Measurements from ENCODE around the gene ASTN2. TPM values are rescaled to one million over a fixed set of nuclear protein-coding genes. Genes with fewer than 3 reads are reported as not detected.

The ASTN2 gene
- total and polyA plus RNA-seq, 9 of the 15 experiments (the other 6 are each of a cell fraction or from before 2014, with no cell fraction given), result 0.56 to 3.5 (median 1.9) TPM

- TF ChIP-seq RERE (CRISPR knock-in tag; IDR thresholded peaks at IDR 0.05; ENCODE audit: borderline replicate concordance) (no peak), NELFE (IDR thresholded peaks at IDR 0.05; ENCODE audit: insufficient read depth, insufficient read length) (no peak)
Measured at GRCh38 chr9:117335837-117336433, 78.9 kb downstream of the ASTN2 start (continued).

GRCh38 chr9:117334101-117334500 lies 80.8 kb downstream of the ASTN2 start:
- Histone ChIP-seq H3K4me2 (ENCODE audit: insufficient read depth, low read length) (no peak overlapping the region), H3K36me3 (ENCODE audit: control insufficient read depth, insufficient read depth, low read length) (no peaks in the 10 kb centered on the region), H3K4me1 (replicated peaks in 1 of 2; ENCODE audit: control insufficient read depth in 2 of 2, insufficient read depth in 2 of 2, low read length in 2 of 2) (no peaks in the 10 kb centered on the region), H4K20me1 (replicated peaks; ENCODE audit: control insufficient read depth, insufficient read depth, low read length) (no peaks in the 10 kb centered on the region), H2AFZ (ENCODE audit: low read depth, low read length) (no peak overlapping the region), H3K79me2 (ENCODE audit: control insufficient read depth, insufficient read depth, low read length) (no peaks in the 10 kb centered on the region), H3K27ac (ENCODE audit: extremely low read depth, low read depth, low read length) (no peak overlapping the region), H3K9me3 (replicated peaks; ENCODE audit: control insufficient read depth, insufficient read depth, low read depth, low read length) (no peaks in the 10 kb centered on the region), H3K9me1 (ENCODE audit: control insufficient read depth, insufficient read depth, low read length) (no peaks in the 10 kb centered on the region), H3K4me3 (no peak overlapping the region), H3K27me3 (ENCODE audit: control insufficient read depth in 2 of 2, insufficient read depth in 2 of 2, low read length in 2 of 2) (no peaks in the 10 kb centered on the region), H3K9ac (ENCODE audit: insufficient read depth in 1 of 2, low read depth in 2 of 2, low read length in 2 of 2) (no peak overlapping the region)
- CTCF ChIA-PET (ENCODE audit: low intra/inter-chr PET ratio), result no interaction called here
- in situ Hi-C loops (cut with MboI) (no loop called here), intact Hi-C loops (cut with micrococcal nuclease) (no loop called here)
- POLR2A ChIA-PET, result no interaction called here
- 0% methylated on average over 2 of the region's 2 CpGs for WGBS (ENCODE audit: insufficient coverage, low coverage, missing lambda C conversion rate)
- ATAC-seq, result no peak
- BruUV-seq (replicated peaks), result no TSS peak
- FAIRE-seq, result no peak
- no peak for DNase-seq (ENCODE audit: extremely low read depth in 1 of 4, low spot score in 3 of 4)
- no peak for TF ChIP-seq TCF7L2 (IDR thresholded peaks at IDR 0.05; ENCODE audit: low read depth, low read length)
- TF ChIP-seq PHB (CRISPR knock-in tag; IDR thresholded peaks at IDR 0.05), result no peak
- no peak for TF ChIP-seq KLF1 (tag; IDR thresholded peaks at IDR 0.05)
- peak; percentile 22; the same call in 1 of the 2 replicates for TF ChIP-seq REST (IDR thresholded peaks at IDR 0.05; ENCODE audit: borderline replicate concordance)
- TF ChIP-seq REST (CRISPR knock-in tag; IDR thresholded peaks at IDR 0.05; ENCODE audit: low read depth), result no peak

Data from K562 (cell line).